Measurements from ENCODE around the gene TMX2.

- TF ChIP-seq CTCF (IDR thresholded peaks at IDR 0.05) (no peak), POLR2A (IDR thresholded peaks at IDR 0.05) (no peak), POLR2AphosphoS5 (IDR thresholded peaks at IDR 0.05) (no peak)
These were observed 32.8 kb downstream of the TMX2 start for GRCh38 chr11:57745206-57745605.

Data from gastroesophageal sphincter (tissue), 3 donors.